SK-N-SH (cell line): ENCODE data around the gene GNG12.

ENCODE experiments used
- CTCF ChIP-seq: fragments of 200-600 bp; sonication (generic); IDR thresholded peaks from 2 replicates; pipeline ENCODE4 v1.6.1; 2017; ENCODE audit warnings: antibody characterized with exemption, mild to moderate bottlenecking, moderate library complexity
- EP300 ChIP-seq, 2 experiments: IDR thresholded peaks; 2 replicates each; pipeline versions ENCODE4 v1.4.0 to v1.6.1; 2012; ENCODE audit warnings: borderline replicate concordance in 1 of 2, low read depth in 1 of 2, low read length in 1 of 2
- FOXM1 ChIP-seq: IDR thresholded peaks from 2 replicates; pipeline ENCODE4 v1.4.0; 2012; ENCODE audit warnings: low read depth, mild to moderate bottlenecking
- GATA2 ChIP-seq: sonication (generic); formaldehyde crosslinking; IDR thresholded peaks from 2 replicates; pipeline ENCODE4 v1.5.0; 2020; ENCODE audit warnings: mild to moderate bottlenecking, missing genetic modification reagents
- MAX ChIP-seq: IDR thresholded peaks from 2 replicates; pipeline ENCODE4 v1.4.0; 2012; ENCODE audit warnings: low read depth
- MXI1 ChIP-seq: IDR thresholded peaks from 2 replicates; pipeline ENCODE4 v1.6.1; 2012; ENCODE audit warnings: mild to moderate bottlenecking, low read depth, low read length, improper control_type of control experiment
- REST ChIP-seq: IDR thresholded peaks from 2 replicates; pipeline ENCODE4 v1.6.1; 2012; ENCODE audit warnings: mild to moderate bottlenecking, low read depth, low read length, moderate library complexity
- RFX5 ChIP-seq: IDR thresholded peaks from 2 replicates; pipeline ENCODE4 v1.6.1; 2012; ENCODE audit warnings: mild to moderate bottlenecking, improper control_type of control experiment, low read length
- TCF12 ChIP-seq: IDR thresholded peaks from 2 replicates; pipeline ENCODE4 v1.4.0; 2012

- TF ChIP-seq CTCF (no peak), RFX5 (no peak), EP300 (IDR thresholded peaks at IDR 0.05; ENCODE audit: borderline replicate concordance in 1 of 2, low read depth in 1 of 2, low read length in 1 of 2) (no peak), TCF12 (no peak), REST (no peak), MXI1 (no peak), FOXM1 (no peak), MAX (no peak), GATA2 (CRISPR knock-in tag) (no peak)
Observed at GRCh38 chr1:67680486-67680885, 152.8 kb downstream of the GNG12 start.
